Fibroblast of the conjunctiva (primary cell): ENCODE measurements around the gene TMUB2.

Experiments used
- DNase-seq: peaks from one replicate; pipeline ENCODE4 v3.0.0-alpha.2; 2010; ENCODE audit warnings: low read depth

The TMUB2 gene

DNA sequence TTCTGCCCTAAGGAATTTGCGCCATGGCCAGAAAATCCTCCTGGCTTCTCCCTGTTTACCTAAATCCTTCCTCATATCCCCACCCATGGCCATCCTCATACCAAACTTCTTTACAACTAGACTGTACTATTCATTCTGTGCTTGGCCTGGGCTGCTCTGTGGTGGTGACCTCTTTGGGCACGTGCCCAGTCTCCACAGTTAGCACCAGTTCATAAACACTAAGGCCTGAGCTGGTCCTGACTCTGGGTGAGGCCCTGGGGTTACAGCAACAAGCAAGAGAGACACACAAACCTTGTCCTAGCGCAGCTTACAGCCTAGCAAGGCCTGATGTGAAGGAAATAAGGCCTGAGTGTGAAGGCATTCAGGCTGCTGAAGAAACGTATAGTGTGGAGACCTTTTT lies 16.0 kb downstream of the TMUB2 start:
- DNase-seq: no peak

DNA sequence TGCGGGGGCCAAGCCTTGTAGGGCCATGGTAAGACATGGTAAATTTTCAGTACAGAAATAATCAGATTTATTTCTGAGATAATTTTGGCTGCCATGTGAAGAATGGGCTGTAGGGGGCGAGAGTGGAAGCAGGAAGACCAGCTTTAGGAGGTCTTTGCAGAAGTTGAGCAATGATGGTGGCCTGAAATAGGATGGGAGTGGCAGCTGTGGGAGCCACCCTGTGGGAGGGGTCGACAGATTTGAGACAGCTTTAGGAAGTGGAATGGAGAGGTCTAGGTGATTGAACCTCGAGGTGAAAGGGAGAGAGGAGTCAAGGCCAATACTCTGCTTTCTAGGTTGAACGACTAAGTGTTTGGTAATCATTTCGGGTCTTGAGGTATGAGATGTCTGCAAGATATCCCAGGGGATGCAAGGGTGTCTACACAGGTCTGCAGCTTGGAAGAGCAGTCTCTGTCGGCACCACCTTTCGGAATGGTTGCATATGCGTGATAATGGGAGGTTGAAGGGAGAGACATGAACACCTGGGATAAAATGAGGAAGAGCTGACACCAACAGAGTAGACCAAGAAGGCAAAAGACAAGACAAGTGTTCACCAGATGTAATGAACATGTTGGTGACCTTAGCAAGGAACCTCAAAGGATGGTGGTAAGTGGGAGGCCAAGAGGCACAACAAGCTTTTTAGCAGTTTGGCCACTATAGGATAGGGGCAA lies 17.1 kb downstream of the TMUB2 start:
- DNase-seq: peak; percentile 51

DNA sequence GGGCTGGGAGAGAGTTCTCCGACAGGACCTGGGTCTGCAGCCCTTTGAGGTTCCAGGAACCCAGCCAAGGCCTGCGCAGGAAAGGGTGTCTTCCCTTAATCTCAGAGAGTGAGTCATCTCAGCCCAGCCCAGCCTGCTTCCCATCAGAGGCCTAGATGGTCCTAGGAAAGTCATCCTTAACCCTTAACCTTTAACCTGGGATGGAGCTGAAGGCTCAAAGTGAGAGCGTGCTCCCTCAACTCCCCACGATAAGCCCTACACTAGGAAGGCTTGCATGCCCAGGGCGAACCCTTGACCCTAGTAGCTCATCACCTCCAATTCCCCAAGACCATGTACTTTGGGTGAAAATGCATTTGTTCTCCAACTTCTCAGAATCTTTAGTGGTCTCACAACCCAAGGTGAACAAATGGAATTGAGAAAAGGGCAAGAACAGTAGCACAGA lies 17.7 kb downstream of the TMUB2 start:
- no peak for DNase-seq

DNA sequence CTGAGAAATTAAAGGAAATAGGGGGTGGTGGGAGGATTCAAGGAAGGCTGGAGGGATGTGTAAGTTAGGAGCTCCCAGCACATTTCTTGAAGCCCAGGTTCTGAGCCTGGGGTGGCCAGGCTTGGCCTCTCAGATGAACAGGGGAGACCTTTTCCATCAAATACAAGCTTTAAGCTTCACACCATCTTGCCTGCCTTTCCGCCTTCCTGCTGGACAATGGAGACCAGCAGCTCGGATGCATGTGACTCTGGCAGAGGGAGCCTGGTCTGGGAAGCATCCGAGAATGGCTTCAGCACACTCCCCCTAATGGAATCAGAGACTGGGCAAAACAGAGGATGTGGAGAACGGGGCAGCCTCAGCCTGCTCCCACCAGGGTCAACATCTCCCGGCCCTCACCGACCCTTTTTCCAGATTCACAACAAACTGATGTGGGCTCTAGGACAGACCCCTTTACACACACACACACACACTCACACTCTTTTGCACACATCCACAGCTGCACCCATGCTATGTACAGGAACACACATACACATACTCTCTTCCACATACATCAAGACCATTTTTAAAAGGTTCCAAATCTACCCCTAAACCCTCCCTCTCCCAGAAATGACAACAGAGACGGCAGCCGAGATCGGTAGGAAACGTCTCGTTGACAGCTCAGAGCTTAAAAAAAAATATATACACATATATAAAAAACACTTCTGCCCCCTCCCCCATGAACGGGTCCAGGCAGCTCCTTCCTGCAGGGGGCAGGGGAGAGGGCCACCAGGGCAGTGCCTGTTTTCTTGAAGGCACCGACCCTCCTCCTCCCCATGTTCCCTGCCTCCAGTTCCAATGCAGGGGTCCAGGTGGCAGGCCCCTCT lies 19.4 kb downstream of the TMUB2 start:
- no peak for DNase-seq

DNA sequence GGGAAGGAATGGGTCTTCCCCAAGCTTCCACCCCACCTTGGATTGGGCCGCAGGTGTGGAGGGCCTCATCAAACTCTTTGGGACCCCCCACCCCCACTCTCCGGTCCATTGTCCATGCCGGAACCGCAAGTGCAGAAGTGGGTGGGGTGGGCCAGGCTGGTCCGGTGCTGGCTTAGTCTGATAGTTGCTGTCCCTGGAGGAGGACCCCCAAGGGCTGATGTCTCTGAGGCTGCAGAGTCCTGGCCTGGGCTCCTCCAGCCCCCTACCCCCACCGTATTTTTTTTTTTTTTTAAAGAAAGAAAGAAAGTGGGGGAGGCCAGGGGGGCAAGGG lies 20.0 kb downstream of the TMUB2 start:
- no peak for DNase-seq

DNA sequence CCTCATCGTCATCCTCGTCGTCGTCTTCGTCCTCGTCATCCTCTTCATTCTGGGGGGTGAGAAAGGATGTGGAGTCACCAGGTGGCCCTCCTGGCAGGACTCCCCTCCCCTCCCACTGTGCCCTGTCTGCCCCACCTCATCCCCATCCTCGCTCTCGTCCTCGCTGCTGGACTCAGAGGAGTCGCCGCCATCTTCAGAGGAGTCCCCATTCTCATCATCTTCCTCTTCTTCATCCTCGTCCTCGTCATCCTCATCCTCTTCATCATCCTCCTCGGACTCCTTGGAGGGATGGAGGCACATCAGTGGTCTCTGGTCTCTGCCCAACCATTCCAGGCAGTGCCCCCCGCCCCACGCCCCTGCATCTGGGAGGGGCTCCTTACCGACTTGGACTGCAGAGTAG lies 20.5 kb downstream of the TMUB2 start:
- no peak for DNase-seq

DNA sequence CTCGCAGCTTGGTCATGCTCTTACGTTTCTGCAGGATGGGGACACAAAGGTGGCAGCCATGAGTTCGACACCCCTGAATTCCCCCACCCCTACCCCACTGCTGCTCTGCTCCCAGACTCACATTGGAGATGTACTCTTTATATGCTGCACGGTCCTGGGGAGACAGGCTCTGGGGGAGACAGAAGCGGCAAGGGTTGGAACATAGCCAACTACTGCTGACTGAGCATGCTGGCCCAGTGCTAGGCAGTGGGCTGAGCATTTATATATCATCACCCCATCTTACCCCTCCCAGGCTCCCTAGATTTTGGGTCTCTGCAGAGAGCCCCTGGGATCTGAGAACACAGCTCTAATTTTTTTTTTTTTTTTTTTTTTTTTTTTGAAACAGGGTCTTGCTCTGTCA lies 21.0 kb downstream of the TMUB2 start:
- no peak for DNase-seq

DNA sequence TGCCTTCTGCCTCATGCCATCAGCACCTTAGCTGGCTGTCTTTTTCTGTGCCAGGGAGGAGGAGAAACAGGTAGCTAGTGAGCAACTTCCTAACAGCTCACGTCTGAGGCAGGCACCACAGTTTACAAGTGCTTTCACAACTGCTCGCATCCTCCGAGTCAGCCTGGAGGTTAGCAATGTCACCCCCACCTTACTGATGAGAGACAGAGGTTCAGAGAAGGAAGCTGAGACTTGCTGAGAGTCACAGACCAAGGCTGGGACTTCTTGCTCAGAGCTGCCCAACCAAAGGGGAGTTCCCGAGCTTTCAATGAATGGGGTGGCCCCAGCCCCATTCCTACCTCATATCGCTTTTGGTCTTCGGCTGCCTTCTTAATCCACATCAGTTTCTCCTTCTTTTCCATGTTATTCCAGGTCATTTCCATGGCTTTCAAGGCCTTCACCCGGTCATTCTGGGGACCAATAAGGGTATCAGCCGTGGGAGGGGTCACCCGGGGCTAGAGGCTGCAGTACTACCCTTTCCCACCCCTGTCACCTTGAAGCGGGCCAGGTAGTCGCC lies 23.1 kb downstream of the TMUB2 start:
- no peak for DNase-seq

DNA sequence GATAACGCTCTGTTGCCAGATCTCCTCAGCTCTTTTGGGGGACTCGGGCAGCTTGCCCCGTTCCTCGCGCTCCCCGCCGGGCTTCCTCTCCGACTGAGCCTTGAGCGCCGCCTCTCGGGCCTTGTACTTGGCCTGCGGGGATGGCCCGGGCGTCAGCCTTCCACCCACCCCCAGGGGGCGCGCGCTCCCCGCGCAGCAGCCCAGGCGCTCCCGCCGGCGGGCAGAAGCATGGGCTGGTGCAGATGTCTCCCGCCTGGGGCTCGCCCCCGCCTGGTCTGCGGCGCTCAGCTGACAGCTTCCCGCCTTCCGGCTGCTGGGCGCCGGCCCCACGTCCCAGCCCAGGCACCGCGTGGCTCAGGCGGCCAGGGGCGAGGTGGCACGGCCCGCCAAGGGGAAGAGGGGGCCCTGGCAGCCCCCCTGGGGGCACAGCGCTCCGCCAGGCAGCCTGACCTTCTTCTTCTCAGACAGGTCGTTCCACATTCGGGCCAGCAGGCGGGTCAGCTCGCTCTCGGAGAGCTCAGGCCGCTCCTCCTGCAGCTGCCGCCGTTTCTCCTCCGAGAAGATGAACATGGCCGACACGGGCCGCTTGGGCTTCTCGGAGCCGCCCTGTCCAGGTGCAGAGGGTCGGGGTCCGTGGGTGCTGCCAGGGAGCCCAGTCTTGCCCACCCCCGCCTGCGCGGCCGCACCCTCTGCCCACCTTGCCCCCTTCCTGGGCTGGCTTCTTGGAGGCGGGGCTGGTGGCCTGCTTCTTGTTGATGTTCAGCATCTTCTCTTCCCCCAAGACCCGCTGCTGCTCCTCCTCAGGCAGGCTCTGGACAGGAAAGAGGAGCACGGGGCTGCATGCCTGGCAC lies 23.8 kb downstream of the TMUB2 start:
- peak; percentile 80 for DNase-seq

DNA sequence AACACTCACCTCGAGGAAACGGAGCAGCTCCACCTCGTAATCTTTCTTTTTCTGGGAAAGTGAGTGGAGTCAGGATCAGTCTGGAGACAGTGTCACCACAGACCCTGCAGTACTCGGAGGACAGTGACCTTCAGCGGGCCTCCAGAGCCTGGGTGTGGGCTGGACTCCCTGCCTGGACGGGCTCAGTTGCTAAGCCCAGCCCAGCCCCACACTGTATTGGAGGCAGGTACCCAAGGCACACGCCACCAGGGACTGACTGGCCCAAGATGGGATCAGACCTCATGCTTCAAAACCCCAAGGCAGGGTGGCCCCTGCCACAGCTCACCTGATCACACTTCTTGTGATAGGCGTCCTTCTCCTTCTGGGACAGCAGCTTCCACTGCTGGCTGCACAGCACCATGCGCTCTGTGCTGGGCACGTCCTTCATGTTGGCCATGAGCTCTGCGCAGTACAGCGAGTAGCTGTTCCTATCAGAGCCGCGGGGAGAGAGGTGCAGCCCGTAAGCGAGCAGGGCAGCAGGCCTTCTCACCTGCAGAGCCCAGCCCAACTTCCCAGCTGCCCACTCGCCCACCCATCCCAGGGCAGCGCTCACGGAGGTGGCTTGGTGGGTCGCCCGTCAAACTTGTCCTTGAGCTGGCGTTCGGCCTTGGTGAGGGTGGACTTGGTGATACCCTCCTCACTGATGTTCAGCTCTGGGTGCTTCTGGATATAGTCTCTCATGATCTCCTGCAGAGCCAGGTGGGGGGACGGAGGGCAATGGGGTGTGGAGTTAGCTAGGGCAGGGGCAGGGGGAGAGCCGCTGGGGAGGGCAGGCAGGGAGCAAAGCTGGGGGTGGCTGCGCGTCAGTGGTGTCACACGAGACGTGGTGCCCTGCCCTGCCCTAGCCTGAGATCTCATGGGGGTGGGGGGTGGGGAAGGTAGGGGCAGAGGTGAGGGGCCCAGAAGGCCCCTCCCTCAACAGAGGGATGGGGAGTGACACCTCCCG lies 24.8 kb downstream of the TMUB2 start:
- DNase-seq: no peak

DNA sequence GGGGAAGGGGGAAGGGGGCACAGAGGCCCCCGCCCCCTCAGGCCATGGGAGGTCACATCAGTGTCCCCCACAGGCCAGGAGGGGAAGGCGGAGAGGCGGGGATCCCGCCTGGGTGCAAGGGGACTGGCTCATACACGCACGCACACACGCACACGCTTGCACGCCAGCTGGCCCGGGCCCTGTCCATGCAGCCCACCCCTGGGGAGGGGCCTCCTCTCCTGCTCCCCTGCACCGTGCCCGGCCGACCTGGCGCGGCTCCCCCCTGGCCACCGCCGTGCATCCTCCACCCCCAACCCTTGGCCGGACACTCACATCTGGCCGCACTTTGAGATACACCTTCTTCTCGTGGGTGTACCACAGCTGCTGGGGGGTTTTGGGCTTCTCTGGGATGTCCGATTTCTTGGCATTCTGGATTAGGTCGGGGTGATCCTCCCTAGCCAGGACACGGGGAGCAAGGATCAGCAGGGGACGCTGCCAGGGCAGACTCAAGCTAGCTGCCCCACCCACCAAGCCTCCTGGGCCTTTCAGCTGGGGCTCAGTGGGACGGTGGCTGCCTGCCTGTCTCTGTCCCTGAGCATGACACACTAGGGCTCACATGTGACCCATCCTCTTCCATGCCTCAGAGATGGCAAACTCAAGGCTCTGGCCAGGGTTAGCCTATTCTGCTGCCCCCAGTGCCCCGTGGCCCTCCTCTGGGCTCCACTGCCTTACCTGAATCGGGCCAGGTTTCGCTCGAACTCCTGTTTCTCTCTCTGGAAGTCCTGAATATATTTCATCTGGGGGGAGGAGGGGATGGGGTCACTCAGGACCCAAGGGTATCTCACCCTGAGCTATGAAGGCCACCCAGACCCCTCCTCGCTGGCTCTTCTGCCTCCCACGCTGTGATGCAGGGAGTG lies 26.0 kb downstream of the TMUB2 start:
- no peak for DNase-seq

DNA sequence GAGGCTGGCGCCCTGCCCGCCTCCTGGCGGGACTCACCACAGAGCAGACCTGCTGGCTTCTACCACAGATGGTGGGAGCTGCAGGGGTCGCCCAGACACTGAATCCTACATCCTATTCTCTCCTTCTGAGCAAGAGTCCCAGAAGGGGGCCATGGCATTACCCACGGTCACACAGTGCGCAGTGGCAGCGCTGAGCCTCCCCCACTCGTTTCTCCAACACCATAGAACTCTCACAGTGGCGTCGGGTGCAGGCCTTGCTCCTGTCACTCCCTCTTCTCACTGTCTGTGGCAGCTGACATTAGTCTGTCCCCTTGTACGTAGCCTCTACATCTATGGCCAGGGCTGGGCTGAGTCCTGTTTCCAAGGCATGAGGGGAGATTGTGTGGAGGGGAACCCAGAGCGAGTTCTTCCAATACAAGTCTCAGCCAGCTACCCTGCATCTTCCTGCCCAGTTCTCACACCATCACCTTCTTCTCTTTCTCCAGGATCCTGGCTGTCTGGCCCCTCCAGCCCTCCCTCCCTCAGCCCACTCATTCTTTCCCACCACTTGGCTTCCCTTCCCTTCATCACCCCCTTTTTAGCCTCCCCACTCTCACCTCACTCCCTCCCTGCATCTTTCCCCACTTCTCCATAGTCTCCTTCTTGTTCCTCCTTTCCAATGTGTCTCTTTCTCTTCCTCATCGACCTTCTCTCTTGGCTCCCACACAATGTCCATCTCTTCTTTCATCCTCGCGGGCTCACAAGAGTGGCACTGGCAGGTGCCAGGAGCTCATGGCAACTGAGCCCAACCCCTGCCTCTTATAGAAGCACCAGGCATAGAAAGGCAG lies 26.8 kb downstream of the TMUB2 start:
- DNase-seq: no peak

DNA sequence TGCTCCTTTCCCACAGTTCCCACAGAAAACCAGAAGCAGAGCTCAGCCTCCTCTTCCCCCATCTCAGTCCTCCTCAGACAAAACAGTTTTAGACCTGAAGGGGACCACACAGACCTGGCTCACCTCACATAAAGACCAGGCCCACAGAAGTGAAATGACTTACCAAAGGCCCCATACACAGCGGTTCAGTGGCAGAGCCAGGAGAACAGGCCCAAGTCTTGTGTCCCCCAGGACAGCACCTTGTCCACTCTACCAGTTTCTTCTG lies 27.4 kb downstream of the TMUB2 start:
- no peak for DNase-seq

DNA sequence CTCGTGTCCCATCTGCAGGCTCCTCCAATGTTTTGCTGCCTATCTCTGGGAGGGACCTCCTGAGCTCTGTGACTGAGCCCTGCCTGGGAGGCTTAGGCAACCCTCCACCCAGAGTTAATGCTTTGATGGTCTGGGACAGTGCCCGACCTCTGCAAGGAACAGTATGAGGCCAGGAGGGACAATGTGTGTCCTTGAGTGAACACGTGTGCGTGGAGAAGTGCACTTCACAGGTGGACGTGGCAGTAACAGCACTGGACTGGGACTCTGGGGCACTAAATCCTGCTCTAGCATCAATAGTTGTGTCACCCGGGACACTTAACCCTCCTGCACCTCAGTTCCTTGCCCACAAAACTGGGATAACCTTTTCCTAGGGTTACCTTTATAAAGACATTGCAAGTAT lies 28.1 kb downstream of the TMUB2 start:
- no peak for DNase-seq

DNA sequence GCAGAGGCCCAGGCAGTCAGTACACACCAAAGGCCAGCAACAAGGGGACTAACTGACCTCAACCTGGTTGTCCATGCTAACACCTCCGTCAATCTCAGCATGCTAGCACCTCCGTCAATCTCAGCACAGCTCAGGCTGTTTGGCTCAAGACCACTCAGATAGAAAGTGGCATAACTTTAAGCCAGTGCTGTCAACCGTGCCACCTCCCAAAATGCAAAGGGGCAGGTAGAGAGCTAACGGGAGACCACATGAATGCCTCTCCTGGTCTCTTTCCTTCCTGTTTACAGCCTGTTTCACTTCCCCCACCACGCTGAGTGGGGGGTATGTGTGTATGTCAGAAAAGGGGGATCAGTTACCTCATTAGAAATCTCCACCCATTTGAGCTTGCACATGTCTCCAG lies 29.4 kb downstream of the TMUB2 start:
- no peak for DNase-seq

DNA sequence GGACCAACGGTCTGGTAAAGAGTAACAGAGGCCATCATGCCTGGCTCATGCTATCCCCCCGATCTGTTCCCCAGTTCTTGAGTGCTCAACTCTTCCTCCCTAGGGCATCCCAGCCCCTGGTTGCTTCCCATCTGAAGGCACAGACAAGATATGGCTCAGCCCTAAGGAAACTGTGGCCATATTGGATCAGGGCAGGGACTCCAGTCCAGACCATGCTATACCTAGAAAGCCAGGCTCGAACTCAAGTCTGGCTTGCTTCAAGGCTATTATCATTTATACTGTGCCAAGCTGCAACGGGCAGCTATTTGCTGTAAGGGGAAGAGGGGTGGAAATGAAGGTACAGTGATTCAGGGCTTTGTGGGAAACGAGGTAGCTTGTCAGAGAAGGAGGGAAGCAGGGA lies 29.9 kb downstream of the TMUB2 start:
- DNase-seq: no peak

DNA sequence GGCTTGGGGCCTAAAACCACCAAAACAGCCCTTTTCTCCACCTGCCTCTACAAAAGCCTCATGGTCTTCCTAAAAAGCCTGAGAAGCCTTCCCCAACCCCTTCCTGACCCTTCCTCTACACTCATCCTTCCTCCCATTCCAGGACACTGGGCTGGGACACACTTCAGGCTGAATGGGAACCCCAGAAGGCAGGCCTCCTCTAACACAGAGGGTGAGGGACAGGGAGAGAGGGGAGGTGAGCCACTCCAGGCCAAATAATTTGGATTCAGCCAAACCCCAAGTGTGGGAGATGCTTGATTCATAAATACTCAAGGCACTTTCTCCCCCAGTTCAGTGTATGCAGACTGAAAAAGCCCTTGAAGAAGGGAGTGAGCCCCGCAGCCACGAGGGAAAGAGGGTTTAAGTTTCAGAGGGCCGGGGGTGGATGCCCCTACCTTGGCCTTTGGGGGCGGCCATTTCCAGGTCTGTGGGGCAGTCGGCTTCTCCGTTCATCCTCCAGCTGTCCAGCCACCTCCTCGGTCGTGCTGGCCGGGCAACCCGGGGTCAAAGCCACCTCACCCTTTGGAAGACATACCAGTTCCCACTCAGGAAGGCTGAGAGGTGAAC lies 31.1 kb downstream of the TMUB2 start:
- DNase-seq: no peak

DNA sequence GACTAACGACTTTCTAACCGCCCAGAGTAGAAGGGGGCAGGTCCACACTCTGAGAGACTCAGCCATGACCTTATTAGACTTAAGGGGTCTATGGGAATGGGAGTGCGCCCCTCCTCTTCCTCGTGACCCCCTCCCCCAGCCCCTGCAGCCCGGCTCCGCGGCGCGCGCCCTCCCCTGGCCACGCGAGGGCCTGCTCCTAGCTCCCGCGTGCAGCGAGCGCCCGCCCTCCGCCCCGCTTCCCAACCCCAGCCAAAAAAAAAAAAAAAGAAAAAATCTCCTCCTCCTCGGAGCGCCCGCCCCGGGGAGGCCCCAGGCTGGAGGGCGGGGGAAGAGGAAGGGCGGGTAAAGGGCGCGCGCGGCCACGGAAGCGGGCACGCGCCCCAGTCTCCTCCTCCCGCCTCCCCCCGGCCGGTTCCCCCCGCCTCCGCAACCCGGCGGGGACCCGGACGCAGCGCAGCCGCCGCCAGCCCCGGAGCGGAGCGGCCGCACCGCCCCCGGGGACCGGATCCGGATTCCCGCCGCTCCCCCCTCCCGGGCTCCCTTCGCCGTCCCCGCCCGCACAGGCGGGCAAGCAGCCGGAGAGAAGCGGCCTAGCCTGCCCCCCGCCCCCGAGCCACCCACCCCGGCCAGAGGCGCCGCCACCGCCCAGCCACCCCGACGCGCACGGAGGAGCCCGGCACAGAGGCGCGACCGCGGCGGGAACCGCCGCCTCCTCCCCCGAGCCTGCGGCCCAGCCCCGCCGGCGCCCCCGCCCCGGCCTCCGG lies 31.8 kb downstream of the TMUB2 start:
- DNase-seq: peak; percentile 81
